ENCODE data around the gene IGF2R.
A peak's percentile ranks its signal among the peaks of the same experiment; 100 is the strongest.
"Not testable (repeated sequence)": the region's sequence is repeated elsewhere in the genome, so short reads cannot be mapped to it uniquely, and the experiment has no call there.

Gene IGF2R

GRCh38 chr6:160078883-160079685, 110.2 kb downstream of the IGF2R start:
- no peak for DNase-seq

GRCh38 chr6:160079686-160080043, 110.8 kb downstream of the IGF2R start:
- DNase-seq = no peak

GRCh38 chr6:160080097-160080496, 111.2 kb downstream of the IGF2R start:
- no peak for DNase-seq

- no peak for DNase-seq
Observed at GRCh38 chr6:160081398-160081797, 112.5 kb downstream of the IGF2R start.

- no peak for DNase-seq
Observed at GRCh38 chr6:160082627-160083026, 113.7 kb downstream of the IGF2R start.

GRCh38 chr6:160084198-160084776, 115.4 kb downstream of the IGF2R start:
- no peak for DNase-seq

GRCh38 chr6:160085226-160085625, 116.3 kb downstream of the IGF2R start:
- DNase-seq = no peak

GRCh38 chr6:160085713-160086505, 117.0 kb downstream of the IGF2R start:
- DNase-seq = no peak

- DNase-seq = no peak
Observed at GRCh38 chr6:160086754-160087153, 117.9 kb downstream of the IGF2R start.

- DNase-seq = peak; percentile 86
Observed at GRCh38 chr6:160088069-160088783, 119.3 kb downstream of the IGF2R start.

- DNase-seq = no peak
Observed at GRCh38 chr6:160088784-160089533, 120.1 kb downstream of the IGF2R start.

- no peak for DNase-seq
Observed at GRCh38 chr6:160089534-160089897, 120.6 kb downstream of the IGF2R start.

GRCh38 chr6:160090442-160091239, 121.8 kb downstream of the IGF2R start:
- DNase-seq = not testable (repeated sequence)

GRCh38 chr6:160092176-160092575, 123.3 kb downstream of the IGF2R start:
- DNase-seq = not testable (repeated sequence)

- DNase-seq = no peak
Observed at GRCh38 chr6:160092602-160093001, 123.7 kb downstream of the IGF2R start.

GRCh38 chr6:160093061-160093460, 124.2 kb downstream of the IGF2R start:
- no peak for DNase-seq

- DNase-seq = no peak
Observed at GRCh38 chr6:160093946-160094345, 125.1 kb downstream of the IGF2R start.

GRCh38 chr6:160095146-160095845, 126.4 kb downstream of the IGF2R start:
- DNase-seq = no peak

GRCh38 chr6:160101277-160102205, 132.7 kb downstream of the IGF2R start:
- DNase-seq = no peak
